B cell (primary cell): Measurements from ENCODE around the gene RERE. TPM values are rescaled to one million over a fixed set of nuclear protein-coding genes. Genes with fewer than 3 reads are reported as not detected.

Experiments used
- ATAC-seq: fragments of 200-7000 bp; cut with Tn5 transposase; one replicate; pipeline ENCODE4 v1.10.0; 2021; ENCODE audit warnings: low read depth, mild to moderate bottlenecking, moderate number of reproducible peaks, moderate library complexity
- CTCF ChIA-PET: fragments of 350-600 bp; sonication (Branson Sonifier 250); formaldehyde crosslinking; loops from one replicate; lab custom pipeline; 2021; ENCODE audit warnings: antibody characterized with exemption, inconsistent platforms; lab: Charles Lee
- POLR2A ChIA-PET: fragments of 350-600 bp; sonication (Branson Sonifier 250); formaldehyde crosslinking; loops from one replicate; lab custom pipeline; 2021; ENCODE audit warnings: antibody characterized with exemption; lab: Charles Lee
- DNase-seq: peaks from one replicate; pipeline ENCODE4 v3.0.0; 2013
- H2AFZ ChIP-seq: 2 replicates; pipeline ENCODE4 v1.6.1; 2012; ENCODE audit warnings: mild to moderate bottlenecking, low read depth, low read length; ENCODE audit not compliant: insufficient read depth, poor library complexity, severe bottlenecking
- H3K27ac ChIP-seq, 2 donors: 1 replicate in 1 of 2; 2 replicates in 1 of 2; pipeline ENCODE4 v1.5.1; 2012 to 2013; ENCODE audit warnings: low read length in 2 of 2, mild to moderate bottlenecking in 2 of 2, moderate library complexity in 1 of 2
- H3K27me3 ChIP-seq, 4 experiments: fragments of 200-600 bp in 1 of 4; sonication (generic) in 1 of 4; replicated peaks in 1 of 4; 1 replicate in 2 of 4; 2 replicates in 2 of 4; pipeline versions ENCODE4 v1.6.1 to v1.7.0; 2013 to 2016; ENCODE audit warnings: low read length in 3 of 4, mild to moderate bottlenecking in 2 of 4, mixed read lengths in 1 of 4, moderate library complexity in 1 of 4; ENCODE audit not compliant: insufficient read depth in 4 of 4, control insufficient read depth in 3 of 4; ENCODE audit errors: control extremely low read depth in 1 of 4
- H3K36me3 ChIP-seq, 2 experiments: replicated peaks in 1 of 2; 1 replicate in 1 of 2; 2 replicates in 1 of 2; pipeline versions ENCODE4 v1.6.1 to v1.7.1; 2013; ENCODE audit warnings: low read length in 1 of 2; ENCODE audit not compliant: insufficient read depth in 2 of 2, control insufficient read depth in 1 of 2; ENCODE audit errors: control extremely low read depth in 1 of 2, extremely low read depth in 1 of 2
- H3K4me1 ChIP-seq, 2 donors: fragments of 200-600 bp in 1 of 2; sonication (generic) in 1 of 2; 1 replicate in 1 of 2; 2 replicates in 1 of 2; pipeline versions ENCODE4 v1.5.1 to v1.6.1; 2013 to 2017; ENCODE audit warnings: low read length in 2 of 2; ENCODE audit not compliant: control insufficient read depth in 2 of 2, insufficient read depth in 2 of 2
- H3K4me2 ChIP-seq: replicated peaks from 2 replicates; pipeline ENCODE3; 2012; ENCODE audit warnings: mild to moderate bottlenecking, low read depth, low read length; ENCODE audit not compliant: poor library complexity, severe bottlenecking
- H3K4me3 ChIP-seq, 5 experiments: fragments of 200-600 bp in 1 of 5; sonication (generic) in 1 of 5; 1 replicate in 3 of 5; 2 replicates in 2 of 5; pipeline versions ENCODE4 v1.5.1 to v1.7.0; 2011 to 2016; ENCODE audit warnings: low read length in 4 of 5, mild to moderate bottlenecking in 4 of 5, low read depth in 2 of 5, control low read depth in 1 of 5, moderate library complexity in 1 of 5; ENCODE audit not compliant: insufficient read depth in 1 of 5; ENCODE audit errors: control extremely low read depth in 1 of 5, extremely low read depth in 1 of 5
- H3K79me2 ChIP-seq: fragments of 200-600 bp; sonication (generic); one replicate; pipeline ENCODE4 v1.6.0; 2016; ENCODE audit warnings: low read length; ENCODE audit not compliant: control insufficient read depth, insufficient read depth
- H3K9ac ChIP-seq: fragments of 200-600 bp; sonication (generic); 2 replicates; pipeline ENCODE4 v1.6.1; 2017; ENCODE audit warnings: mild to moderate bottlenecking, low read length, moderate library complexity
- H3K9me3 ChIP-seq, 3 donors: one replicate each; pipeline versions ENCODE4 v1.6.1 to v1.7.1; 2013; ENCODE audit warnings: low read length in 2 of 3; ENCODE audit not compliant: control insufficient read depth in 2 of 3, insufficient read depth in 1 of 3; ENCODE audit errors: control extremely low read depth in 1 of 3
- H4K20me1 ChIP-seq: 2 replicates; pipeline ENCODE4 v1.6.0; 2012; ENCODE audit warnings: mild to moderate bottlenecking, low read length; ENCODE audit not compliant: insufficient read depth, control insufficient read depth, poor library complexity, severe bottlenecking
- H3K27ac Mint-ChIP-seq: one replicate; pipeline ENCODE4 v1.8.0; 2021; ENCODE audit warnings: mixed read lengths
- H3K27me3 Mint-ChIP-seq: one replicate; pipeline ENCODE4 v1.8.0; 2021; ENCODE audit warnings: mixed read lengths
- H3K4me1 Mint-ChIP-seq: one replicate; pipeline ENCODE4 v1.8.0; 2021; ENCODE audit warnings: mixed read lengths
- H3K4me3 Mint-ChIP-seq: one replicate; pipeline ENCODE4 v1.8.0; 2021; ENCODE audit warnings: mixed read lengths
- H3K9me3 Mint-ChIP-seq: one replicate; pipeline ENCODE4 v1.8.0; 2022; ENCODE audit warnings: mixed read lengths; ENCODE audit not compliant: insufficient read depth
- CTCF ChIP-seq: fragments of 200-600 bp; IDR thresholded peaks from one replicate; pipeline ENCODE4 v1.8.0; 2022; ENCODE audit warnings: antibody characterized with exemption, mild to moderate bottlenecking
- EZH2 ChIP-seq: IDR thresholded peaks from 2 replicates; pipeline ENCODE4 v1.6.1; 2012; ENCODE audit warnings: borderline replicate concordance, low read depth, mild to moderate bottlenecking, moderate library complexity, low read length; ENCODE audit not compliant: insufficient read depth, poor library complexity, severe bottlenecking
- whole genome bisulfite sequencing: methylation state at CpG from one replicate; pipeline ENCODE4 v1.1.5; 2013; ENCODE audit warnings: missing lambda C conversion rate; ENCODE audit not compliant: insufficient coverage; 5-methylcytosine and 5-hydroxymethylcytosine counted together
- intact Hi-C: fragments of 100-400 bp; cut with micrococcal nuclease; formaldehyde crosslinking; loops from one replicate; pipeline ENCODE4 v1.10.0; 2022
- polyA plus RNA-seq: library from polyadenylated mRNA; depleted of rRNA; stranded (reverse); fragments of >200 nt; gene quantifications from 2 replicates; pipeline ENCODE4 v1.2.3, GENCODE V29; 2012
- total RNA-seq, 2 donors: library from RNA; stranded (reverse); fragments of 120-200 nt in 1 of 2; gene quantifications; 1 replicate in 1 of 2; 2 replicates in 1 of 2; pipeline versions ENCODE4 v1.2.3 to v1.2.4, GENCODE V29; 2013 to 2022

The RERE gene
- total and polyA plus RNA-seq, 2 donors (not counting 1 experiment from before 2014, with no cell fraction given), result 27.3 to 132 TPM

GRCh38 chr1:8586438-8586837, 231.0 kb downstream of the RERE start:
- Mint-ChIP-seq H3K4me1 (peaks cover 27% of the 10 kb centered on the region), H3K9me3 (no peaks in the 10 kb centered on the region), H3K27ac (no peak overlapping the region), H3K27me3 (no peaks in the 10 kb centered on the region), H3K4me3 (no peak overlapping the region)
- Histone ChIP-seq H3K36me3 (peaks cover 0 to 9% of the 10 kb centered on the region in 2 experiments), H3K9ac (no peak overlapping the region), H2AFZ (no peak overlapping the region), H3K27ac (no peak overlapping the region), H3K79me2 (peaks cover 42% of the 10 kb centered on the region), H3K9me3 (no peaks in the 10 kb centered on the region), H3K27me3 (no peaks in the 10 kb centered on the region), H3K4me2 (no peak overlapping the region), H3K4me1 (no peaks in the 10 kb centered on the region), H3K4me3 (no peak overlapping the region), H4K20me1 (peaks cover 8% of the 10 kb centered on the region)
- intact Hi-C loops, result no loop called here
- TF ChIP-seq CTCF, result no peak
- no peak for TF ChIP-seq EZH2
- WGBS, result no CpG with 5 or more reads among the region's 1 CpG
- ATAC-seq (no peak), DNase-seq (no peak)
- ChIA-PET CTCF (interaction anchor here (1.4 to 3.5 kb wide), 4 partner anchors 9 to 142 kb away, joined by 4 to 12 read pairs (median 5); no protein-coding TSS in a partner anchor), POLR2A (no interaction called here)

- intact Hi-C loops, result no loop called here
- TF ChIP-seq EZH2 (no peak), CTCF (no peak)
- no CpG with 5 or more reads among the region's 3 CpGs for WGBS
- H3K27me3 Mint-ChIP-seq, result no peaks in the 10 kb centered on the region
- Histone ChIP-seq H3K27me3 (no peaks in the 10 kb centered on the region), H3K27ac (no peak overlapping the region), H2AFZ (no peak overlapping the region), H3K4me1 (no peaks in the 10 kb centered on the region), H3K79me2 (peaks cover 61% of the 10 kb centered on the region), H3K9ac (no peak overlapping the region), H3K4me3 (no peak overlapping the region), H3K4me2 (no peak overlapping the region), H4K20me1 (peaks cover 8% of the 10 kb centered on the region), H3K9me3 (no peaks in the 10 kb centered on the region), H3K36me3 (peaks cover 0 to 4% of the 10 kb centered on the region in 2 experiments)
- no peak overlapping the region for H3K27ac Mint-ChIP-seq
- DNase-seq, result no peak
- no peak for ATAC-seq
- peaks cover 19% of the 10 kb centered on the region for H3K4me1 Mint-ChIP-seq
- H3K4me3 Mint-ChIP-seq, result no peak overlapping the region
- no peaks in the 10 kb centered on the region for H3K9me3 Mint-ChIP-seq
- POLR2A ChIA-PET, result no interaction called here
- CTCF ChIA-PET, result interaction anchor here (1.0 to 1.7 kb wide), 6 partner anchors 9 to 264 kb away, joined by 3 to 11 read pairs (median 6); no protein-coding TSS in a partner anchor
Observed at GRCh38 chr1:8584316-8584715, 233.1 kb downstream of the RERE start.
